Measurements from ENCODE around the gene CACNA1E. TPM values are rescaled to one million over a fixed set of nuclear protein-coding genes. Genes with fewer than 3 reads are reported as not detected.

CACNA1E gene
- total and polyA plus RNA-seq, 2 of the 4 experiments (the other 2 are of a cell fraction), result not detected

GRCh38 chr1:181630838-181631237 lies 147.5 kb downstream of the CACNA1E start:
- H4K8ac ChIP-seq (ENCODE audit: low read depth in 2 of 2, low read length in 2 of 2), result no peak overlapping the region
- H2BK20ac ChIP-seq (ENCODE audit: low read depth, low read length), result no peak overlapping the region
- H3K79me1 ChIP-seq (ENCODE audit: low read depth in 1 of 2, low read length in 2 of 2), result no peaks in the 10 kb centered on the region
- no peaks in the 10 kb centered on the region for H3K27me3 ChIP-seq (ENCODE audit: control insufficient read depth, insufficient read depth, low read length)
- TF ChIP-seq MAZ (IDR thresholded peaks at IDR 0.05; ENCODE audit: borderline replicate concordance, low read depth, low read length) (no peak), RCOR1 (IDR thresholded peaks at IDR 0.05; ENCODE audit: insufficient replicate concordance, low read length) (no peak), RFX5 (IDR thresholded peaks at IDR 0.05; ENCODE audit: low read depth, low read length) (no peak), BHLHE40 (IDR thresholded peaks at IDR 0.05; ENCODE audit: low read depth, low read length) (no peak), POLR2A (IDR thresholded peaks at IDR 0.05; ENCODE audit: low read depth, low read length) (no peak), FOS (IDR thresholded peaks at IDR 0.05; ENCODE audit: low read depth, low read length) (no peak), MXI1 (IDR thresholded peaks at IDR 0.05; ENCODE audit: borderline replicate concordance, low read depth, low read length) (no peak), NFE2L2 (IDR thresholded peaks at IDR 0.05; ENCODE audit: low read depth, low read length) (no peak), CEBPB (IDR thresholded peaks at IDR 0.05; ENCODE audit: low read depth, low read length) (no peak), MAFK (IDR thresholded peaks at IDR 0.05; ENCODE audit: low read depth, low read length) (no peak), CHD1 (IDR thresholded peaks at IDR 0.05; ENCODE audit: low read depth, low read length) (no peak), SMC3 (IDR thresholded peaks at IDR 0.05; ENCODE audit: low read depth, low read length) (no peak), CTCF (conservative IDR thresholded peaks at IDR 0.05; ENCODE audit: low read depth, low read length) (no peak), RAD21 (IDR thresholded peaks at IDR 0.05; ENCODE audit: low read length) (no peak)
- TF ChIP-seq, protein P1, sequence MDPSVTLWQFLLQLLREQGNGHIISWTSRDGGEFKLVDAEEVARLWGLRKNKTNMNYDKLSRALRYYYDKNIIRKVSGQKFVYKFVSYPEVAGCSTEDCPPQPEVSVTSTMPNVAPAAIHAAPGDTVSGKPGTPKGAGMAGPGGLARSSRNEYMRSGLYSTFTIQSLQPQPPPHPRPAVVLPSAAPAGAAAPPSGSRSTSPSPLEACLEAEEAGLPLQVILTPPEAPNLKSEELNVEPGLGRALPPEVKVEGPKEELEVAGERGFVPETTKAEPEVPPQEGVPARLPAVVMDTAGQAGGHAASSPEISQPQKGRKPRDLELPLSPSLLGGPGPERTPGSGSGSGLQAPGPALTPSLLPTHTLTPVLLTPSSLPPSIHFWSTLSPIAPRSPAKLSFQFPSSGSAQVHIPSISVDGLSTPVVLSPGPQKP (IDR thresholded peaks at IDR 0.05; ENCODE audit: borderline replicate concordance, low read depth, low read length), result no peak
- TF ChIP-seq, protein P2, sequence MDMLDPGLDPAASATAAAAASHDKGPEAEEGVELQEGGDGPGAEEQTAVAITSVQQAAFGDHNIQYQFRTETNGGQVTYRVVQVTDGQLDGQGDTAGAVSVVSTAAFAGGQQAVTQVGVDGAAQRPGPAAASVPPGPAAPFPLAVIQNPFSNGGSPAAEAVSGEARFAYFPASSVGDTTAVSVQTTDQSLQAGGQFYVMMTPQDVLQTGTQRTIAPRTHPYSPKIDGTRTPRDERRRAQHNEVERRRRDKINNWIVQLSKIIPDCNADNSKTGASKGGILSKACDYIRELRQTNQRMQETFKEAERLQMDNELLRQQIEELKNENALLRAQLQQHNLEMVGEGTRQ (IDR thresholded peaks at IDR 0.05; ENCODE audit: low read depth, low read length), result no peak
- H4K5ac ChIP-seq (ENCODE audit: low read depth, low read length), result no peak overlapping the region
- no CpG with 5 or more reads among the region's 3 CpGs for WGBS, 2 experiments (ENCODE audit: extremely low coverage in 2 of 2, insufficient read length in 1 of 2)
- H3K18ac ChIP-seq (ENCODE audit: low read depth, low read length), result no peak overlapping the region
- H2BK5ac ChIP-seq (ENCODE audit: low read depth, low read length, poor library complexity, severe bottlenecking), result no peak overlapping the region
- no peak overlapping the region for H3K14ac ChIP-seq (replicated peaks; ENCODE audit: low read depth, low read length)
- POLR2A ChIA-PET (ENCODE audit: unreplicated experiment), result no interaction called here
- H3K9ac ChIP-seq (ENCODE audit: low read depth, low read length), result no peak overlapping the region
- DNase-seq (no peak), ATAC-seq (ENCODE audit: low read depth) (no peak)
- H4K91ac ChIP-seq (ENCODE audit: insufficient read depth, low read depth, low read length), result no peak overlapping the region
- H3K36me3 ChIP-seq (ENCODE audit: control insufficient read depth, insufficient read depth, low read length), result no peaks in the 10 kb centered on the region
- dilution Hi-C loops (cut with HindIII; ENCODE audit: low sequenced_read_pairs, unreplicated experiment) (no loop called here), in situ Hi-C loops (cut with MboI; ENCODE audit: low sequenced_read_pairs) (no loop called here), intact Hi-C loops (cut with micrococcal nuclease) (no loop called here)
- no peak overlapping the region for H2BK120ac ChIP-seq (ENCODE audit: low read depth, low read length)
- H3K4me3 ChIP-seq (ENCODE audit: insufficient read depth, low read depth, low read length), result no peak overlapping the region
- H3K27ac ChIP-seq (ENCODE audit: insufficient read depth, low read length), result no peak overlapping the region
- CTCF ChIA-PET, result no interaction called here
- H3K23ac ChIP-seq (ENCODE audit: low read depth, low read length), result no peak overlapping the region
- H2BK15ac ChIP-seq (ENCODE audit: low read depth, low read length), result no peak overlapping the region
- H2AFZ ChIP-seq (replicated peaks; ENCODE audit: low read length, poor library complexity), result no peak overlapping the region
- H3K9me1 ChIP-seq (ENCODE audit: insufficient read depth, low read length), result no peaks in the 10 kb centered on the region
- no peak overlapping the region for H2AK5ac ChIP-seq (ENCODE audit: low read depth, low read length)
- 0 out of 2 replicates have a peak, but pooled peaks cover 2% of the 10 kb centered on the region for H3K9me3 ChIP-seq (ENCODE audit: control insufficient read depth, insufficient read depth, low read length)
- no peaks in the 10 kb centered on the region for H3K4me1 ChIP-seq (ENCODE audit: control insufficient read depth, insufficient read depth, low read length)
- no peak overlapping the region for H3K4ac ChIP-seq (ENCODE audit: low read depth, low read length)
- H3K4me2 ChIP-seq (ENCODE audit: low read depth, low read length), result no peak overlapping the region
- H4K20me1 ChIP-seq (ENCODE audit: insufficient read depth, low read length), result no peaks in the 10 kb centered on the region
- no TSS peak for BruUV-seq (replicated peaks)
- H3K56ac ChIP-seq (ENCODE audit: extremely low read depth, insufficient read depth, low read length), result no peak overlapping the region
- no peak overlapping the region for H2AK9ac ChIP-seq (replicated peaks; ENCODE audit: low read depth, low read length, poor library complexity)

Measured in IMR-90 (cell line).